ENCODE results near the gene FLT3LG.

The FLT3LG gene, protein sequence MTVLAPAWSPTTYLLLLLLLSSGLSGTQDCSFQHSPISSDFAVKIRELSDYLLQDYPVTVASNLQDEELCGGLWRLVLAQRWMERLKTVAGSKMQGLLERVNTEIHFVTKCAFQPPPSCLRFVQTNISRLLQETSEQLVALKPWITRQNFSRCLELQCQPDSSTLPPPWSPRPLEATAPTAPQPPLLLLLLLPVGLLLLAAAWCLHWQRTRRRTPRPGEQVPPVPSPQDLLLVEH
- 10.0 to 26.8 reads per million in 2 donors for total RNA-seq

DNA sequence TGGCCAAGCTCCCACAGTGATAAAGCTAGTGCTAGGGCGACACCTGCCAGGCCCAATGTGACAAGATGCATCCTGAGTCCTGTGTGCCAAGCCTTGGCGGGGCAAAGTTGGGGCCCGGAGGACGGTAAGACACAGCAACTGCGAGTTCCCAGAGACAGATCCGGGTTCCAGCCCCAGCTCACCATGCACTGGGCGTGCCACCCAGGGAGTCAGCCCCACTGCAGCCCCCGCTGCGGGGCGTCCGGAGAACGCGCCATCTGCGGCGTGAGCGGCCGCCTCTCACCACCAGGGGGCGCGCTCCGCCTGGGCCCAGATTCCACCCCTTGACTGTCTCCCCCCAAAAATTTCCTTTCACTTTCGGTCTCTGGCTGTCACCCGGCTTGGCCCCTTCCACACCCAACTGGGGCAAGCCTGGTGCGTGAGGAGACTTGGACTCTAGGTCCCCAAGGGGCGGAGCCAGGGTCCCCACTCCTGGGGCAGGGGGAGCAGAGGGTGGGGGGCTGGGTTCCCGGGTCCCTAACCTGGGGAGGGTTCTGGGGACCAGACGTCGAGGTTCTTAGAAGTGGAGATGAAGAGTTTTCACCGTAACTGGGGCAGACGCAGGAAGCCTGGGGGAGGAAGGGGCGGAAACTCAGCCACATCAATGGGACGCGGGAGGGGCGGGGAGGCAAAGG is at the start of gene FLT3LG:
FLT3LG (plus strand) TSS at position 348 of the 674 bp plus-strand sequence. CDS start 425 bp downstream, outside the sequence.
- peak; percentile 76 to 95 (median 82) for DNase-seq

- DNase-seq, result no peak
These were observed 48.8 kb upstream of the FLT3LG start, which contains the start of gene GFY for GRCh38 chr19:49425178-49425577. Gene GFY, plus strand, starts transcription at chr19:49425388. Its CDS starts 1,043 bp downstream, at chr19:49426431.

- no peak for DNase-seq
These were observed 48.0 kb upstream of the FLT3LG start for GRCh38 chr19:49425922-49426592.

DNA sequence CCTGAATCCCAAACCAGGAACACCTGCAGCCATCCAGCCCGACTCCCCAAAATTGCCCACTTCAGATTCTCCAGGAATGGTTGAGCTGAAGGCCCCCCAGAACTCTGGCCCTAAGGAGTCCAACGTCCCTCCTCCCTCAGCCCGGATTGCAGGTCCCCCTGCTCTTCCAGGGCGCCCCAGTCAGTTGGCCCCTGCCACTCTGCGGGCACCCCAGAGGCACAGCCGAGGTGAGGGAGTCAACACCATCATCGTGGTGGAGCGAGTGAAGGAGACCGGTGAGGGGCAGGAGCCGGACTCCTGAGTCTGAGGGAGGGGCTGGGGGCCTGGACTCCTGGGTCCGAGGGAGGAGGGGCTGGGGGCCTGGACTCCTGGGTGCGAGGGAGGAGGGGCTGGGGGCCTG is 46.7 kb upstream of the FLT3LG start:
- no peak for DNase-seq

GRCh38 chr19:49427855-49428546 is 46.0 kb upstream of the FLT3LG start:
- DNase-seq, result peak in 1 of 5 experiments; percentile 48

- DNase-seq, result no peak
These were observed 45.2 kb upstream of the FLT3LG start for GRCh38 chr19:49428547-49429451.

DNA sequence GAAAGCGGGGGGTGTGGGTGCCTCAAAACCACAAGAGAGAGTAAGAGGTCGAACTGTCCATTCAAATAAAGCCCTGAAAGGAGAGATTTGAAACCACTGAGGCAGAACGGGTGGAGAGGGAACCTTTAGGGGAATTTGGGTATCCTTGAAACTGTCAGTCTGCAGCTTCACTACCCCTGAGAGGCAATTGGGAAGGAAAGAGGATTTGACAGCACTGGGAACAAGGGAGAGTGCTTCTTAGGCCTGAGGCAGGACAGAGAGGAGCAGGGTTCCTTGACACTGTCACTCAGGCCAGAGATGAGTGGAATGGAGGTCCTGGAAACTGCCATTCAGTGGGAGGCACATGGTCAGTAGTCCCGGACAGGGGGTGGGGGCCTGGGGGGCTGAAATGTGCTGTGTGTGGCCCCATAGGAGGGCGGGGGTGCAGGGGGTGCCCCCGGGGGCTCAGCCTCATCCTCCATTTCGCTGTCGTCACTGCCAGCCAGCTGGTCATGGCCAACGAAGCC is 43.8 kb upstream of the FLT3LG start:
- DNase-seq, result no peak

DNA sequence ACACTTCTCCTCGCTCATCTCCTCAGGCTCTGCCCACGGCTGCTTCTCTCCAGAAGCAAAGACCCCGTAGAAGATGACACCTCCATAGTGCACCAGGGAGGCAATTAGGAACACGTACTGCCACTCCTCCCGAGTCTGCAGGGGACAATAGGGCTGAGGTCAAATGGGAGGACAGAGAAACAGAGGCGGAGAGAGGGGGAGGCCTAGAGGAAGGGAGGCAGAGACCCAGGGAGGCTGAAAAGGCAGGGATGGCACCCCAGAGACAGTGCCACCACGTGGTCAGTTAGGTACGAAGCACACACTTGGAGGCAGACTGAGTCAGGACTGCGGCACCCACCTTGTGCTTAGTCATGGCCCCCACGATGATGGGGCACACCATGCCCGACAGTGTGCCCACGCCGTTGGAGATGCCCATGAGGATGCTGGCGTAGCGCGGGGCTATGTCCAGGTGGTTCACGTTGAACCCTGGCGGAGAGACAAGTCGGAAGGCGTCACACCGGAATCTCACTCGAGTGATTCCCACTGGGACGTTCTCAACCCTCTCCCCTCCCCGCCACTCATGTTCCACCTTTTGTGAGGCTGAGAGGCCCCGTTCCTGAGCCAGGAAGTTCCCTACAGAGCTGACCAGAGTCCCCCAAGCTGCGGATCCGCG is 43.2 kb upstream of the FLT3LG start:
- DNase-seq, result peak in 1 of 5 experiments; percentile 47

GRCh38 chr19:49431330-49431749 is 42.7 kb upstream of the FLT3LG start:
- no peak for DNase-seq

- DNase-seq, result peak in 1 of 5 experiments; percentile 43
These were observed 41.6 kb upstream of the FLT3LG start for GRCh38 chr19:49432141-49433073.

DNA sequence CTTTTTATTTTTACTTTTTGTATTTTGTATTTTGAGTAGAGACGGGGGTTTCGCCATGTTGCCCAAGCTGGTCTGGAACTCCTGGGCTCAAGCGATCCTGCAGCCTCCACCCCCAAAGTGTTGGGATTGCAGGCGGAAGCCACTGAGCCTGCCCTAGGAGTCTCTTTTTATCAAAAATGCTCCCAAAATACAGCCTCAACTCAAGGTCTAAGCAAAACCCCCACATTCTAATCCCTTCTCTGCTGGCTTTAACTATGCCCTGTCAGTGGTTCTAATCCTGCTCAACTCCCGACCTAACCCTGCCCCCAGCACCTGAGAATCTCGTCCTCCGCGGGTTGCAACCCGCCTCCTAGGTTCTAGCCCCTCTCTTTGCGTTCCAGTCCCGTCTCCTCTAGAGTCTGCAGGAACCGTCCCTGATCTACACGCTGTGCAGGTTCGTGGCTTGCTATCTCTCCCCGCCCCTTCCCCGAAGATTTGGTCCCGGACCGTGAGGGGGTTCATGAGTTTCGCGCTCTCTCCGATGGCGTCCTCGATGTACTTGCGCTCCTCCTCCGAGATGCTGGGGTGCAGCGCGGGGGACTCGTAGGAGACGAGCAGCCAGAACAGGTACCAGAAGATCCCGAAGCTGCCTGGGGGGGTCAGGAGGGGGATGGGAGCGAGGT is 40.6 kb upstream of the FLT3LG start:
- no peak for DNase-seq

- no peak for DNase-seq
These were observed 39.0 kb upstream of the FLT3LG start for GRCh38 chr19:49434907-49435583.

DNA sequence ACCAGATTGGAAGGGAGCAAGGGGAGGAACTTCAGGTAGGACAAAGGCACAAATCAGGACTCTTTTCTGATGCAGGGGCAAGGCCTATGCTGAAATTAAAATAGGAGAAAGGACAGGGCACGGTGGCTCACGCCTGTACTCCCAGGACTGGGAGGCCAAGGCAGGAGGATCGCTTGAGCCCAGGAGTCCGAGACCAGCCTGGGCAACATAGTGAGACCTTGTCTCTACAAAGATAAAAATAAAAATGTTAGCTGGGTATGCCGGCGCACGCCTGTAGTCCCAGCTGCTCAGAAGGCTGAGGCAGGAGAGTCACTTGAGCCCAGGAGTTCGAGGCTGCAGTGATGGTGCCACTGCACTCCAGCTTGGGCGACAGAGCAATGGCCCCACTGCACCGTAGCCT is 38.3 kb upstream of the FLT3LG start:
- DNase-seq, result no peak

- DNase-seq, result peak in 4 of 5 experiments; percentile 32 to 52 (median 46)
These were observed 37.5 kb upstream of the FLT3LG start for GRCh38 chr19:49436381-49437017.

DNA sequence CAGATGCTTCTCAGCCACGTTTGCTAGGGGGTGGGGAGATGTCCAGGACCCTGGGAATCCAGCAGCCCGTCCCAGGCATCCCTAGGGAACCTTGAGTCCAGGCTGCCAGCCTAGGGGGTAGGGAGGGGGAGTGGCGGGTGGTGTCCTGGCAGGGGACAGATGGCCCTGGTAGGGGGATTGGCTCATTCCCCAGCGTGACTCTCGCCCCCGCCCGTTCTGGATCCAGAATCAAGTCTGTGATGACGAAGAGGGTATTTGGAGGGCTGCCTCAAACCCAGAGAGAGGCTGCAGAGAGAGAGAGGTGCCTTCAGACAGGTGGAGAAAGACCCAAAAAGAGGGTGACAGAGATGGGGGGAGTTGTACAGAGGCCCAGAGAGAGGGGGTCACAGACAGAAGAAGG is 36.8 kb upstream of the FLT3LG start:
- no peak for DNase-seq

DNA sequence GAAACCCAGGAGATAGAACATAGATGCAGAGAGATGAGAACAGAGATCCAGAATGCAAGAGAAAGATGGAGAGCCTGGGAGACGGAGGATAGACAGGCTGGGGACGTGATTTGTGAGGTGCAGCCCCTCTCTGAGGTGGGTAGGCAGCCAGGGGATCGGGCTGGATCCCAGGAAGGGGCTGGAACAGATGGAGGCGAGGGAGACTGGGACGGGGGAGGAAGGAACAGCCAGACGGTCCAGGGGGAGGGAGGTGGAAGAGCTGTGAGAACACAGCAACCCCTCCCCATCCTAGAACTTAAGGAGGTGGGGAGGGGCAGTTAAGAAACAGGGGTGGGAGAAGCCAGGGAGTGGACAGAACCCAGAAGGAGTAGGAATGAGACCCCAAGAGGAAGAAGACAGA is 35.8 kb upstream of the FLT3LG start:
- DNase-seq, result no peak

- no peak for DNase-seq
These were observed 34.2 kb upstream of the FLT3LG start for GRCh38 chr19:49439836-49440235.
